GM18870 (cell line): ENCODE measurements around the gene PRR5L.

Experiments
- ATAC-seq: cut with Tn5 transposase; IDR thresholded peaks from one replicate; pipeline ENCODE4 v1.9.1; 2021; ENCODE audit warnings: moderate library complexity; ENCODE audit not compliant: unreplicated experiment

PRR5L gene

GRCh38 chr11:36376009-36376887 lies 80.2 kb downstream of the PRR5L start:
- ATAC-seq: no peak

DNA sequence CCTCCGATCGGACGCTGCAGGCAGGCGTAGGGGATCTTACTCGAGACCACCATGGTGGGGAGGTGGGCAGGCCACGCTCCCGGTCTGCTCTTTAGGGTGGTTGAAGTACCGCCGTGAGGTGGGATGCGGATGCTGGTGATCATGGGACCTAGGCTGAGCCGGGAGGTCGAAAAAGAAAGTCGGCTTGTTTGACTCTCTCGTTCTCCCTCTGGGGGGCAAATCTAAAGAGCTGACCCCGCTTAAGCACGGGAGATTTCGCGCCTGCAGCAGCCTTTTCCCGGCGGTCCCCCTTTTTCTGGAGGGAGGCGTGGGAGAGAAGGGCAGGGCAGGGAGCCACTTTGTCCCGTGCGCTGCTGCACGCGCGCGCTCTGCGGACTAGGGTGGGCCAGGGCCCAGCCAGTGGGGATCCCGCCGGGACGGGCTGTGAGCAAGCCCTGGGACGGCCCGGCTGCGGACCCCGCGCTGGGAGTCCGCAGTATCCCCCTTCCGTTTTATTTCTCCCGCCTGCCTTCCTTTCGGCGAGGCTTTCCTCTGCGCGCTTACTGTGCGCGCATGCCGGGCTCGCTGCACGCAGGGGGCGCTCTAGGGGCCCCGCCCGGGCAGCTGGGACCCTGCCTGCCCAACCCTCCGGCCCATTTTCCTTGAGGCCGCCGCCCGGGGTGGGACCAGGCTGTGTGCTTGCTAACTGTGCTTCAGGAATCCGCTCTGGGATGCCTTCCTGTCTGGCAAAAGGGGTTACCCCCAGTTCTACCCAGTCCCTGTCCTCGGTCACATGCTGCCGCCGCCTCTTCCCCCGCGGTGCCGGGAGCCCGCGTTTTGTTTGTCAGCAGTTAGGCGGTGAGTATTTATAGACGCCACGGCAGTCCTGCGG lies 81.0 kb downstream of the PRR5L start:
- ATAC-seq: no peak

DNA sequence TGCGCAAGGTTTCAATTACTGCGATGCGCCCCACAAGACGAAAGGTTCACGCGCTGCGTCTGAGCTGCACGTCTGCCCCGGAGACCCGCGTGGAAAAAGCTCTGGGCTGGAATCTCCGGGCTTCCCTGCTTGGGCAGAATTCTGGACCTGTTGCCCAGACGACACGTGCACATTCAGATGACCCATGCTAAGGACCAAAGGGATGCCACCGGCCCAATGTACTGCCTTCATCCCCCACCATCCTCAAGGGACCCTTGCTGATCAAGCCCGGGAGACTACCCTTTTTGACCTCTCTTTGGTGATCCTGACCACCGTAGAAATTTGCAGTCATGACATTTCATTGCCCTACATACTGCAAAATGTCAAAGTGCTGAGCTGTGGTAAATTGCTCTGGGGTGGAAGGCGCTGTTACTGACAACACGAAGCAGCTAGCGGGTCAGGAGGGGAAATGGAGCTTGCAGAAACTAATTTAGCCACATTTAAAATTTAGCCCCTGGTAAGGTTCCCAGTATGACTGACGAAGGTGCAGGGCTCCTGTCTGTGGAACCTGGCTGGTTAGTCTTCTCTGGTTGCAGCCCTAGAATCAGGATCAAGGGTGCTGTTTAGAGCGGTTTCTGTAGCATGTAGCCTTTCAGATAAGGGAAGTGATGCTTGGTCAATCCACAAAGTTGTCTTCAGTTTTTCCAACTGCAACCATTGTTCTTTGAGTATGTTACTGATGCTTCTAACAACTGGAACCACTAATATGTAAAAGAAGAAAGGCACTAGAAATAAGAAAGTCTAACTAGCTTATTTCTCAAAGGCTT lies 81.9 kb downstream of the PRR5L start:
- ATAC-seq: no peak

DNA sequence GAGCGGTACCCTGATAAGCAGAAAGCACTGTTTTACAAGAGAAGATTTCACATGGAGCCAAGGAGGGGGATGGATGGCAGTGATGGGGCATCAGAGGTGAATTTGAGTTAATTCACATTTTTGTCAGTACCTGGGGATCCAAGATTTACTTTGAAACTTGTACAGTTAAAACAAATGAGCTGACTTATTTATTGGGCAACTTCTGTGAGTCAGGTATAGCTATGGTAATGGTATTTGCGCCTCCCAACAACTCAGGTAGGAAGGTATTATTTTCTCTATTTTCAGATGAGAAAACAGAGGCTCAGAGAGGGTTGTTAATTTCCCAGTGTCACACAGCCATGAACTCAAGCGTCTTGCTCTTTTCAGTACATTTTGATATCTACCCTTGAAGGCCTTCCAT lies 83.6 kb downstream of the PRR5L start:
- ATAC-seq: no peak

DNA sequence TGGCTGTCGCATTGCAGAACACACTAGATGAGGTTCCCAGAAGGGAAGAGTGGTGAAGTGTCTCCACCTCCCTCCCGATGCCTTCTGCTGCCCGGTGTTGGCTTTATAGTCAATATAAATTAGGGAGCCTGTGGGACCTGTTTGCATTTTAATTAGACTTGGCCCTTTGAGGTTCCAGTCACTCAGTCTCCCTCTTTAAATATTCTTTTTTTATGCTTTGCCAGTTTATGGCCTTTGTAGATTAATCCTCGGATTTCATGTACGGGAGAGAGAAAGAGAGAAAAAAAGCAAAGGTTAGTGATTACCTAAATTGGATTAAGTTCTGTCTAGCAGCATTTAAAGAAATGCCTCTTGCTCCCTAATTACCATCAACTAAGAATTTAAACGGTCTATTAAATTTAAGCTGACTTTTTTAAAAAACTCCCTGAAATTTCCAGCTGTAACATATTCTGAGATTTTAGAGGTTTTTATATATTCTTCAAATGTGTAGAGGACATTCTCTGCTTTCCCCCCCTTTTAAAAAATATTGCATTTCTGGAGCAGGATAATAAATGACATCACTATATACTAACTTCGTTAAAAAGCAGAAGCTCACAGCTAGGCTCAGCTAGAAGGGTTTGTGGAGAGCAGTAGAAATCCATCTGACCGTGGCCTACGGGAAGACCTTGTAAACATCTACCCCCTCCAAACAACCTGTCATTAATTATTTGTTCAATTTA lies 84.4 kb downstream of the PRR5L start:
- ATAC-seq: no peak

GRCh38 chr11:36381015-36381360 lies 84.9 kb downstream of the PRR5L start:
- no peak for ATAC-seq

DNA sequence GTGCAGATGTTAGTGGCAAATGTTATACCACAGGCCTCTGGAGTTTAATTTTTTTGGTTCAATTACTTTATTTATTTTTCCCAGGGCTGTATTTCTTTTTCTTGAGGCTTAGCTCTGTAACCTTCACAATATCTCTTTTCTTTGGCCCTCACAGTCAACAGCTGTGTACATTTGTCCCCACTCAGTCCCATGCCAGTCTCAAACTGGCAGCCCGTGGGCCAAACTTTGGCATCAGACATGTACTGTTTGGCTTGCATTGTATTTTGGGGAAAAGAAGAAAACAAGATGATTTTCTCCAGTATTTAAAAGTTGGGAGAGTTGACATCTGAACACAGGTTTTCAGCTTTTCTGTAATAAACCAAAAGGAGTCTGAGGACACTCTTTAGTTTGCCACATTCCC lies 87.1 kb downstream of the PRR5L start:
- no peak for ATAC-seq

GRCh38 chr11:36385121-36385970 lies 89.3 kb downstream of the PRR5L start:
- ATAC-seq: no peak

DNA sequence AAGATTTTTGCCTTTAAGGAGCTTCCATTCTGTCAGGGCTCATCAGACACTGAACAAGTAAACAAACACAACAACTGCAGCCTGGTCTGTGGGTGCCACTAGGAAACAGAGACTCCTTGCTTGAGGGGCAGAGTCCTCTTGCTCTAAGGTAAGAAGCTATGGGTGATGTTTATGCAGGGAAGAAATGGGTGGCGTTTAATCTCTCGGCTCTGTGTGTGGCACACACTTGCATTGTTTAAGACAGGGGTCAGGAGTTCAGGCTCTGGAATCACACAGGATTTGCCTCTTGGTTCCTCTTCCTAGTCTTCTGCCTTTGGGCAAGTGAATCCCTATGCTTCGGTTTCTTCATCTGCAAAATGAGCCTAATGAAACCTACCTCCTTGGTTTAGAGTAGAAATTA lies 90.3 kb downstream of the PRR5L start:
- no peak for ATAC-seq

GRCh38 chr11:36388071-36388470 lies 92.0 kb downstream of the PRR5L start:
- no peak for ATAC-seq

DNA sequence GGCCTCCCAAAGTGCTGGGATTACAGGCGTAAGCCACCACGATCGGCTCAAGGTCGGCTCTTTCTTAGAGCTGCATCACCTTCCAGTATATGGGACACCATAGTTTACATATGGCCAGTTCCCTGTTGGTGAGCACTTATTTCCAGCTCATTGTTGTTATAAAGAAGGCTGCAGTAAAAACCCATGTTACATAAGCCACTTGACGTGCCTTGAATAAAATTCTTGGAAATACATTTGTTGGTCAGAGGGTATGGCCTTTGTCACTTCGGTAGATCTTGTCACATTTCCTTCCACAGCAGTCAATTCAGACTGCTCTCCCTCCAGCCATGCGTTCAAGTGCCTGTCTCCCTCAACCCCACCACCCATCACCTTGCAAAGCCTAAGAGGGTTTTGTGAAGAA lies 92.9 kb downstream of the PRR5L start:
- ATAC-seq: no peak

DNA sequence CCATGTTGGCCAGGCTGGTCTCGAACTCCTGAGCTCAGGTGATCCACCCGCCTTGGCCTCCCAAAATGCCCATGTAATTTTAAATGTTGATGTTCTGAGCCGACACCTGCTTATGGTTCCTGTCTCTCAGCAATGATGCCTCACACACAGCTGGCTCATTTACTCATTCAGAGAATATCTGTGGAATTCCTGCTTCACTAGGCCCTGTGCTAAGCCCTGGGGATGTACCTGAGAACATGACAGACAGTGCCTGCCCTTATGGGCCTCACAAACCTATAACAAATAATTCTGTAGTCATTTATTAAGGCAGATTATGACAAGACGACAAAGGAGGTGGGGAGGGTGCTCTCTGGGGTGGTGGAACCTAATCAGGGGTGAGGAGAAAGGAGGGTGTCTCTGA lies 93.7 kb downstream of the PRR5L start:
- ATAC-seq: peak; percentile 69

DNA sequence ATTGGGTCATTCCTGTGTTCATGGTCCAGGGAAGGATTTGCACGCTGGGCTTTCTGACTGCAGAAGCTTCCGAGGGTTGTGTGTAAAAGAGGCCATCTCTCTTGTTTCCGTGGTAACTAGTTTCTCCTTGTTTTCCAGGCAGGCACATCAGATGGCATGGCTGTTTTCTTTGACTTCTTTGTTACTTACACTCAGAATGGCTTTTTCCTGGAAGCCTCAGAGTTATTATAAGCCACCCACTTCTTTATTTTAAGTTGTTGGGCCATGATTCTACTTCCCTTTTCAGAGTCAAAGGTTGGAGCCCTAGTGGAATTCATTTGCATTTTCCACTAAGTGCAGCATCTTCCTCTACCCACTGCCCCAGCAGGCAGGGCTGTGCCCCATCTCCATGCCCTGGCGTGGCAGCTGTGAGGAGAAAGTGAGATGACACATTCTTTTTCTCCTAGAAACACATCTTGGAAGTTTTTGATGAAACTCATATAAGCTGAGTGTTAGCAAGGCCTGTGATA lies 94.9 kb downstream of the PRR5L start:
- no peak for ATAC-seq

GRCh38 chr11:36392196-36392595 lies 96.1 kb downstream of the PRR5L start:
- no peak for ATAC-seq

DNA sequence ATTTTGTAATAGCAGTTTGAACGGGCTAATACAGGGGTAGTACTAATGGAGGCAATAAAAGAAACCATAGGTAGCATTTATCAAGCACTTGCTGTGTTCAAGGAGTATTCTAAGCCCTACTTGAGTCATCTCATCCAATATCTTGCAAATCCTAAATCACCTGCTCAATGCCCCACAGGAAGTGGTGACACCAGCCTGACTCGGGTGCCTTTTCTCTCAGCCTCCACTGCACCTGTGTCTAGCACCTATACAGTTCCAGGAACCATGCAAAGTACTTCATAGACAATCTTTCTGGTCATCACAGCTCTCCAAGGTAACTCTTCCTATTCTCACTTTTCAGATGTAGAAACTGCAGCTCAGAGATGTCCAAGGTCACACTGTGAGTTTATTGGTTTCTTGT lies 98.0 kb downstream of the PRR5L start:
- ATAC-seq: no peak

DNA sequence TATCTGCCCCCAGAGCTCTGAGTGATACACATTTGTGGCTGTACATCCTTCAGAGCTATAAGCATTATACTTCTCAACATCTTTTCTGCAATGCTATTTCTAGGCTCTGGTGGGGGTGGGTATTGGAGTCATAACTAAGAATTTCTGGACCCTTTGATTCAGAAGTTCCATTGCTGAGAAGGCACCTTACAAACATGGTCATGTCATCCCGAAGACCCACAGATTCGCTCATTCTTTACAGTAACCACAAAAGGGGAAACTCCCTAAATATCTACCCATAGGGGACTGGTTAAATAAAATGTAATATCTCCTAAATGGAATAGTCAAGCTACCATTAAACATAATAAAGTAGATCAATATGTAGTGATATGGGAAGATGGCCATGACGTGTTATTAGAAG lies 98.8 kb downstream of the PRR5L start:
- no peak for ATAC-seq

- ATAC-seq: no peak
These were observed 100.1 kb downstream of the PRR5L start for GRCh38 chr11:36395978-36396736.

DNA sequence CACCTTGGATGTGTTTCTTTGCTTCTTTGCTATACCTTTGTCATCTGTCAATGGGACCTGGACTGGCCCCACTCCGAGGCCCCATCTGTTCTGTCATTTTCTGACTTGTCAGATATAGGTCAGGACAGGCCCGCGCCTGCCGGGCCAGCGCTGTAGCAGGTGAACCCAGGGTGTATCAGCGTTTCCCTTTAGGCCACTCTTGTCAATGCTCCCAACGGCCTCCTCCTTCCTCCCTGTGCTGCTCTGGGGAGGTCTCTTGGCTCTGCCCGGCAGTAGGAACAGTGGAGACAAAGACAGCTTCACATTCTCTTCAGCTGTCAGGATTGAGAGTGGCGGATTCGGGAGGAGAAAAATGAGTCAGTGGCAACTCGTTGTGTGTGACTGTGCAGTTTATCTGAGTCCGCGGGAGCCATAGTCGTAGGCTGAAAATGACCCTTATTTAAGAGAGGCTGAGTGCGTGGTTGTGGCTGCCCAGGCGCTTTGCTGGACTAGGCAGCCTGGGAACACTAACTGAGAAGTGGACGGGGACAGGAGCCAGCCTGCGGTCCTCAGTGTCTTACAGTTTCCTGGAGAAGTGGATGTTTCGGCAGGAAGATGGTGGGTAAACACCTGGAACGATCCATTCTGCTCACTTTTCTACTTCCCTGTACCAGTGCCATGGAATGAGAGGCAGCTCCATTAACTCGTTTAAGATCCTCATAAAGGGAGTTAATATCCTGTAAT lies 102.3 kb downstream of the PRR5L start:
- ATAC-seq: no peak
